ENCODE data around the gene ELFN2. TPM values are rescaled to one million over a fixed set of nuclear protein-coding genes. Genes with fewer than 3 reads are reported as not detected.

The ELFN2 gene
- total and polyA plus RNA-seq, 8 donors = 0.03 to 0.89 (median 0.18) TPM; not detected in 5

GRCh38 chr22:37418627-37419369 is 8.5 kb downstream of the ELFN2 start:
- DNase-seq = peak in 1 of 2 donors; percentile 57
- 21 to 46% (median 39%) methylated on average over 26 to 28 of the region's 28 CpGs for WGBS, 5 donors
- H3K4me3 ChIP-seq = no peak overlapping the region
- no peak overlapping the region for H3K27ac ChIP-seq
- no peaks in the 10 kb centered on the region for H3K36me3 ChIP-seq
- H3K9me3 ChIP-seq = no peaks in the 10 kb centered on the region
- TF ChIP-seq CTCF (IDR thresholded peaks at IDR 0.05) = no peak
- intact Hi-C loops (cut with DNase I; ENCODE audit: low total_unique reads) = no loop called here
- H3K4me1 ChIP-seq = peaks cover 13 to 26% (median 24%) of the 10 kb centered on the region in 4 donors
- peaks cover 12 to 100% (median 58%) of the 10 kb centered on the region in 3 donors for H3K27me3 ChIP-seq

GRCh38 chr22:37417677-37418348 is 9.5 kb downstream of the ELFN2 start:
- H3K27ac ChIP-seq = no peak overlapping the region
- H3K4me1 ChIP-seq = peaks cover 13 to 26% (median 24%) of the 10 kb centered on the region in 4 donors
- 64 to 79% (median 76%) methylated on average over 7 to 8 of the region's 8 CpGs for WGBS, 5 donors
- intact Hi-C loops (cut with DNase I; ENCODE audit: low total_unique reads) = no loop called here
- no peak overlapping the region for H3K4me3 ChIP-seq
- no peaks in the 10 kb centered on the region for H3K36me3 ChIP-seq
- no peak for TF ChIP-seq POLR2AphosphoS5 (IDR thresholded peaks at IDR 0.05)
- no peak for TF ChIP-seq EP300 (IDR thresholded peaks at IDR 0.05)
- no peak for TF ChIP-seq CTCF (IDR thresholded peaks at IDR 0.05)
- no peak for TF ChIP-seq POLR2A (IDR thresholded peaks at IDR 0.05)
- no peak for DNase-seq
- H3K9me3 ChIP-seq = no peaks in the 10 kb centered on the region
- peaks cover 12 to 99% (median 58%) of the 10 kb centered on the region in 3 donors for H3K27me3 ChIP-seq

- intact Hi-C loops (cut with DNase I; ENCODE audit: low total_unique reads) = no loop called here
- H3K27me3 ChIP-seq = peaks cover 12 to 99% (median 58%) of the 10 kb centered on the region in 3 donors
- H3K36me3 ChIP-seq = no peaks in the 10 kb centered on the region
- no peak overlapping the region for H3K4me3 ChIP-seq
- no peak for DNase-seq
- WGBS, 5 donors = 74 to 81% (median 77%) methylated on average over 4 to 7 of the region's 7 CpGs
- peaks cover 13 to 26% (median 24%) of the 10 kb centered on the region in 4 donors for H3K4me1 ChIP-seq
- TF ChIP-seq POLR2AphosphoS5 (IDR thresholded peaks at IDR 0.05) (no peak), POLR2A (IDR thresholded peaks at IDR 0.05) (no peak), CTCF (IDR thresholded peaks at IDR 0.05) (no peak), EP300 (IDR thresholded peaks at IDR 0.05) (no peak)
- H3K27ac ChIP-seq = no peak overlapping the region
- H3K9me3 ChIP-seq = no peaks in the 10 kb centered on the region
Measured at GRCh38 chr22:37417264-37417663, 10.0 kb downstream of the ELFN2 start.

GRCh38 chr22:37416827-37417226 is 10.5 kb downstream of the ELFN2 start:
- intact Hi-C loops (cut with DNase I; ENCODE audit: low total_unique reads) = no loop called here
- H3K36me3 ChIP-seq = no peaks in the 10 kb centered on the region
- no peaks in the 10 kb centered on the region for H3K9me3 ChIP-seq
- peaks cover 12 to 99% (median 57%) of the 10 kb centered on the region in 3 donors for H3K27me3 ChIP-seq
- no peak overlapping the region for H3K4me3 ChIP-seq
- DNase-seq = peak in 1 of 2 donors; percentile 74
- WGBS, 5 donors = 14 to 30% (median 22%) methylated on average over 14 of the region's 14 CpGs
- peaks cover 13 to 26% (median 24%) of the 10 kb centered on the region in 4 donors for H3K4me1 ChIP-seq
- no peak overlapping the region for H3K27ac ChIP-seq
- TF ChIP-seq EP300 (IDR thresholded peaks at IDR 0.05) (no peak), POLR2AphosphoS5 (IDR thresholded peaks at IDR 0.05) (no peak), POLR2A (IDR thresholded peaks at IDR 0.05) (no peak), CTCF (IDR thresholded peaks at IDR 0.05) (no peak)

Measured in stomach (tissue), 9 donors.